ENCODE data around the gene SLC25A43.

Gene SLC25A43

GRCh38 chrX:119375561-119375960 lies 23.6 kb upstream of the SLC25A43 start:
- TF ChIP-seq MAX (IDR thresholded peaks at IDR 0.05) (no peak), TEAD4 (IDR thresholded peaks at IDR 0.05) (no peak)

- TF ChIP-seq EGR1 (IDR thresholded peaks at IDR 0.05) (no peak), EP300 (IDR thresholded peaks at IDR 0.05; ENCODE audit: borderline replicate concordance) (no peak), ZBTB7A (IDR thresholded peaks at IDR 0.05; ENCODE audit: low read depth) (no peak), REST (IDR thresholded peaks at IDR 0.05; ENCODE audit: low read depth) (no peak), MAX (IDR thresholded peaks at IDR 0.05) (no peak), TAF1 (IDR thresholded peaks at IDR 0.05; ENCODE audit: low read depth) (no peak)
Measured at GRCh38 chrX:119376312-119376711, 22.8 kb upstream of the SLC25A43 start.

GRCh38 chrX:119381349-119381944 lies 17.7 kb upstream of the SLC25A43 start:
- no peak for TF ChIP-seq TEAD4 (IDR thresholded peaks at IDR 0.05)
- no peak for TF ChIP-seq USF1 (IDR thresholded peaks at IDR 0.05)
- TF ChIP-seq CEBPB (IDR thresholded peaks at IDR 0.05) = no peak
- no peak for TF ChIP-seq TCF12 (IDR thresholded peaks at IDR 0.05; ENCODE audit: low read depth)
- TF ChIP-seq CREB1 (IDR thresholded peaks at IDR 0.05; ENCODE audit: low read depth) = no peak
- no peak for TF ChIP-seq ZBTB7A (IDR thresholded peaks at IDR 0.05; ENCODE audit: low read depth)
- no peak for TF ChIP-seq TAF1 (IDR thresholded peaks at IDR 0.05; ENCODE audit: low read depth)
- TF ChIP-seq YY1 (IDR thresholded peaks at IDR 0.05; ENCODE audit: low read depth) = no peak
- no peak for TF ChIP-seq REST (IDR thresholded peaks at IDR 0.05; ENCODE audit: low read depth)
- no peak for TF ChIP-seq EGR1 (IDR thresholded peaks at IDR 0.05)
- TF ChIP-seq EP300 (IDR thresholded peaks at IDR 0.05; ENCODE audit: borderline replicate concordance) = no peak
- no peak for TF ChIP-seq NFIC (IDR thresholded peaks at IDR 0.05)
- no peak for TF ChIP-seq RAD21 (IDR thresholded peaks at IDR 0.05; ENCODE audit: low read depth)
- TF ChIP-seq FOXM1 (IDR thresholded peaks at IDR 0.05; ENCODE audit: borderline replicate concordance, low read depth) = no peak
- no peak for TF ChIP-seq MAX (IDR thresholded peaks at IDR 0.05)

GRCh38 chrX:119382606-119383005 lies 16.5 kb upstream of the SLC25A43 start:
- no peak for TF ChIP-seq TEAD4 (IDR thresholded peaks at IDR 0.05)
- no peak for TF ChIP-seq REST (IDR thresholded peaks at IDR 0.05; ENCODE audit: low read depth)
- TF ChIP-seq USF1 (IDR thresholded peaks at IDR 0.05) = no peak
- TF ChIP-seq NFIC (IDR thresholded peaks at IDR 0.05) = no peak
- TF ChIP-seq YY1 (IDR thresholded peaks at IDR 0.05; ENCODE audit: low read depth) = no peak
- no peak for TF ChIP-seq FOXM1 (IDR thresholded peaks at IDR 0.05; ENCODE audit: borderline replicate concordance, low read depth)
- TF ChIP-seq CEBPB (IDR thresholded peaks at IDR 0.05) = no peak
- no peak for TF ChIP-seq TAF1 (IDR thresholded peaks at IDR 0.05; ENCODE audit: low read depth)
- no peak for TF ChIP-seq MAX (IDR thresholded peaks at IDR 0.05)
- TF ChIP-seq CREB1 (IDR thresholded peaks at IDR 0.05; ENCODE audit: low read depth) = no peak
- TF ChIP-seq TCF12 (IDR thresholded peaks at IDR 0.05; ENCODE audit: low read depth) = no peak
- no peak for TF ChIP-seq EP300 (IDR thresholded peaks at IDR 0.05; ENCODE audit: borderline replicate concordance)
- no peak for TF ChIP-seq ZBTB7A (IDR thresholded peaks at IDR 0.05; ENCODE audit: low read depth)
- TF ChIP-seq EGR1 (IDR thresholded peaks at IDR 0.05) = no peak
- no peak for TF ChIP-seq RAD21 (IDR thresholded peaks at IDR 0.05; ENCODE audit: low read depth)

All from Ishikawa (cell line).